ENCODE measurements around the gene TMEM170B. TPM values are rescaled to one million over a fixed set of nuclear protein-coding genes. Genes with fewer than 3 reads are reported as not detected.
A peak's percentile ranks its signal among the peaks of the same experiment; 100 is the strongest.

TMEM170B gene
- 1.1 and 1.2 TPM in 2 replicates for total RNA-seq (2014; rRNA removed; shearing (Covaris generic))
- polyA plus RNA-seq (2015; cell fraction: cytosol; rRNA removed) = 1.1 and 1.5 TPM in 2 replicates
- 0.84 and 1.2 TPM in 2 replicates for polyA plus RNA-seq (2015; cell fraction: nucleus; rRNA removed)

- peak; percentile 90 for DNase-seq (ENCODE audit: low read depth)
Measured at GRCh38 chr6:11537229-11538051, at the start of gene TMEM170B. Gene TMEM170B, plus strand, starts transcription at chr6:11537749. Its CDS starts 529 bp downstream, at chr6:11538278.

- DNase-seq (ENCODE audit: low read depth) = no peak
Measured at GRCh38 chr6:11490996-11491395, 46.6 kb upstream of the TMEM170B start.

- no peak for DNase-seq (ENCODE audit: low read depth)
Measured at GRCh38 chr6:11491596-11492463, 45.7 kb upstream of the TMEM170B start.

GRCh38 chr6:11492464-11493290 is 44.9 kb upstream of the TMEM170B start:
- DNase-seq (ENCODE audit: low read depth) = no peak

- DNase-seq (ENCODE audit: low read depth) = no peak
Measured at GRCh38 chr6:11493974-11494373, 43.6 kb upstream of the TMEM170B start.

- no peak for DNase-seq (ENCODE audit: low read depth)
Measured at GRCh38 chr6:11494786-11495564, 42.6 kb upstream of the TMEM170B start.

GRCh38 chr6:11495565-11496145 is 41.9 kb upstream of the TMEM170B start:
- no peak for DNase-seq (ENCODE audit: low read depth)

GRCh38 chr6:11496152-11497060 is 41.1 kb upstream of the TMEM170B start:
- peak; percentile 72 for DNase-seq (ENCODE audit: low read depth)

- no peak for DNase-seq (ENCODE audit: low read depth)
Measured at GRCh38 chr6:11497107-11497506, 40.4 kb upstream of the TMEM170B start.

GRCh38 chr6:11497881-11498280 is 39.7 kb upstream of the TMEM170B start:
- no peak for DNase-seq (ENCODE audit: low read depth)

- peak; percentile 91 for DNase-seq (ENCODE audit: low read depth)
Measured at GRCh38 chr6:11500008-11500407, 37.5 kb upstream of the TMEM170B start.

- no peak for DNase-seq (ENCODE audit: low read depth)
Measured at GRCh38 chr6:11509471-11509870, 28.1 kb upstream of the TMEM170B start.

- no peak for DNase-seq (ENCODE audit: low read depth)
Measured at GRCh38 chr6:11514672-11515071, 22.9 kb upstream of the TMEM170B start.

- no peak for DNase-seq (ENCODE audit: low read depth)
Measured at GRCh38 chr6:11515763-11516162, 21.8 kb upstream of the TMEM170B start.

GRCh38 chr6:11522812-11523605 is 14.5 kb upstream of the TMEM170B start:
- no peak for DNase-seq (ENCODE audit: low read depth)

- DNase-seq (ENCODE audit: low read depth) = no peak
Measured at GRCh38 chr6:11525468-11526155, 11.9 kb upstream of the TMEM170B start.

- DNase-seq (ENCODE audit: low read depth) = no peak
Measured at GRCh38 chr6:11526156-11526505, 11.4 kb upstream of the TMEM170B start.

Data from HT1080 (cell line).